ENCODE data around the gene SNX13.

Gene SNX13

DNA sequence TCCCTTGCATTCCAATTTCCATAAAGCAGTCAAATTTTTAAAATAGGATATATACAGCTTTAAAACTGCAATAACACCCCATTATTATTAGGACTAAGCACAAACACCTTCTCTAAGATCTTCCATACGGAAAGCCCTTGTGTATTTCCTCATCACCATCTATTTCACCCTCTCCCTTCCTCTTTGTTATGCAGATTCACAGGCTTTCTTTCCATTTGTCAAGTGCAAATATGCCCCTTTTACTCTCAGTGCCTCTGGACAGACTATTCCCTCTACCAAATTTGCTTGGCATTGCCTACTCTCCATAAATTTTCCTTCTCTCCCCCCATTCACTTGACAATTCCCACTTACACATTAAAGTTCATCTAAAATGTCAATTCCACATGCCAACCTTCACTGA lies 61.7 kb downstream of the SNX13 start:
- peaks cover 5 to 20% (median 7%) of the 10 kb centered on the region in 4 experiments for H3K36me3 ChIP-seq (ENCODE audit: control insufficient read depth in 4 of 4, insufficient read depth in 4 of 4, low read length in 3 of 4)
- WGBS (ENCODE audit: insufficient coverage): 100% methylated on average over 1 of the region's 1 CpG
- CTCF ChIA-PET: interaction anchor here (1.3 kb wide), 1 partner anchor 198 kb away, joined by 3 read pairs; no protein-coding TSS in a partner anchor

DNA sequence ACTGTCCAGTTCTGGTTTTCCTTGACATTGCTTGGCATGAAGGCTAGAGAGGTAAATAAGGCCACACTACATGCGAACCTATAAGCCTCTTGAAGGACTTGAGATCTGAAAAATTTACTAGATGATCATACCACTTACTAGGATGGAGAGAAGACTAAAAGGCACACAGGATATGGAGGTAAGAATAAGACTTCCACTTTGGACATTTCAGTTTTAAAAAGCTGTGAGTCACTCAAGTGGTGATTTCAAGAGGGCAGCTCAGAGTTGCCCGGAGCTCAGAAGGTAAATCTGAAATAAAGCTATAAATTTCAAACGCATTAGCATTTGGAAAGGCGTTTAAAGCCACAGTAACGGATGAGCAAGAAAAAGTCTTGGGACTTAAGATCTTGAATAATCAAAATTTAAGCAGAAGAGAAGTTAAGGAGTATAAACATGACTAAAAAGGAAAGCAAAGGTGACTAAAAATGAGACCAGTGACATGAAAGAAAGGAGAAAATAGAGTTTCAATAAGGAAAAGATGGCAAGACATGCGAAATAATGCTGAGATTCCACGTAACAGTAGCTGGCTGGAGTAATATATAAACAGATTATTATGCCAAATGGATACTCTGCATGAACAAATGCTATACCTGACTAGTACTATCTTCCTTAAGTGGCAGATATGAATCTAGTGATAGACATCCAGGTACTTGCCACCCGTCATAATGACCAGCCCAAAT lies 68.3 kb downstream of the SNX13 start:
- no peaks in the 10 kb centered on the region for H3K27me3 ChIP-seq (replicated peaks in 2 of 5; ENCODE audit: control insufficient read depth in 4 of 5, insufficient read depth in 5 of 5, low read length in 4 of 5)
- no peak overlapping the region for H3K4me3 ChIP-seq (ENCODE audit: control insufficient read depth in 1 of 7, extremely low read depth in 1 of 7, insufficient read depth in 4 of 7, low read depth in 2 of 7, low read length in 6 of 7)
- peaks cover 9 to 43% (median 15%) of the 10 kb centered on the region in 4 experiments for H3K36me3 ChIP-seq (ENCODE audit: control insufficient read depth in 4 of 4, insufficient read depth in 4 of 4, low read length in 3 of 4)
- H3K4me1 ChIP-seq (ENCODE audit: control extremely low read depth in 1 of 4, control insufficient read depth in 4 of 4, insufficient read depth in 4 of 4, low read length in 3 of 4): no peaks in the 10 kb centered on the region
- ChIA-PET CTCF (no interaction called here), POLR2A (no interaction called here)
- peaks cover 0 to 4% (median 0%) of the 10 kb centered on the region in 5 experiments for H3K9me3 ChIP-seq (ENCODE audit: control extremely low read depth in 1 of 5, control insufficient read depth in 4 of 5, insufficient read depth in 2 of 5, low read depth in 1 of 5, low read length in 4 of 5)
- no peak for DNase-seq
- WGBS (ENCODE audit: insufficient coverage): 95% methylated on average over 5 of the region's 8 CpGs
- H3K27ac ChIP-seq (ENCODE audit: insufficient read depth in 1 of 2, low read depth in 1 of 2, low read length in 2 of 2, poor library complexity in 1 of 2, severe bottlenecking in 2 of 2): no peak overlapping the region

More for the DNA sequence above, 61.7 kb downstream of the SNX13 start:
- H3K4me1 ChIP-seq (ENCODE audit: control extremely low read depth in 1 of 4, control insufficient read depth in 4 of 4, insufficient read depth in 4 of 4, low read length in 3 of 4): no peaks in the 10 kb centered on the region
- POLR2A ChIA-PET: no interaction called here
- DNase-seq: no peak
- H3K27ac ChIP-seq (ENCODE audit: insufficient read depth in 1 of 2, low read depth in 1 of 2, low read length in 2 of 2, poor library complexity in 1 of 2, severe bottlenecking in 2 of 2): no peak overlapping the region
- H3K9me3 ChIP-seq (ENCODE audit: control extremely low read depth in 1 of 5, control insufficient read depth in 4 of 5, insufficient read depth in 2 of 5, low read depth in 1 of 5, low read length in 4 of 5): no peaks in the 10 kb centered on the region
- no peaks in the 10 kb centered on the region for H3K27me3 ChIP-seq (replicated peaks in 2 of 5; ENCODE audit: control insufficient read depth in 4 of 5, insufficient read depth in 5 of 5, low read length in 4 of 5)
- H3K4me3 ChIP-seq (ENCODE audit: control insufficient read depth in 1 of 7, extremely low read depth in 1 of 7, insufficient read depth in 4 of 7, low read depth in 2 of 7, low read length in 6 of 7): no peak overlapping the region

DNA sequence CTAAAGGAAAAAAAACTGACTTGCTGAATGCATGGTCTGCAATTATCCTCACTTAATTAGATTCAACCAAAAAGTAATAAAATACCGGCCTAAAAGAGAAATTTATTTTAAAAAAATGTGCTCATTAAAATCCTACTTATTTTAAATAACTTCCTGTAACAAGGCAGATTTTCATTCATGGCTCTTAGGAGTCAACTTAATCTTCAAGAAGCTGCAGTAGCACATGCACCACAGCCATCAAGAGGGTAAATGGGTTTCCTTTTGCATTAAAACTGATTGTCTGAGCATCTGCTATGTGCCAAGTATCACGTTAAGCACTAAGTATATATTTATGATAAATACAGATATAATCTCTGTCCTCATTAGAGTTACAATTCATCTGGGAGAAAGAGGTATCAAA lies 69.9 kb downstream of the SNX13 start:
- Histone ChIP-seq H3K4me3 (ENCODE audit: control insufficient read depth in 1 of 7, extremely low read depth in 1 of 7, insufficient read depth in 4 of 7, low read depth in 2 of 7, low read length in 6 of 7) (no peak overlapping the region), H3K27me3 (replicated peaks in 2 of 5; ENCODE audit: control insufficient read depth in 4 of 5, insufficient read depth in 5 of 5, low read length in 4 of 5) (no peaks in the 10 kb centered on the region), H3K36me3 (ENCODE audit: control insufficient read depth in 4 of 4, insufficient read depth in 4 of 4, low read length in 3 of 4) (peaks cover 11 to 56% (median 15%) of the 10 kb centered on the region in 4 experiments), H3K4me1 (ENCODE audit: control extremely low read depth in 1 of 4, control insufficient read depth in 4 of 4, insufficient read depth in 4 of 4, low read length in 3 of 4) (no peaks in the 10 kb centered on the region), H3K9me3 (ENCODE audit: control extremely low read depth in 1 of 5, control insufficient read depth in 4 of 5, insufficient read depth in 2 of 5, low read depth in 1 of 5, low read length in 4 of 5) (peaks cover 0 to 13% (median 3%) of the 10 kb centered on the region in 5 experiments), H3K27ac (ENCODE audit: insufficient read depth in 1 of 2, low read depth in 1 of 2, low read length in 2 of 2, poor library complexity in 1 of 2, severe bottlenecking in 2 of 2) (no peak overlapping the region)
- DNase-seq: no peak
- POLR2A ChIA-PET: no interaction called here
- no CpG with 5 or more reads among the region's 2 CpGs for WGBS (ENCODE audit: insufficient coverage)
- CTCF ChIA-PET: no interaction called here

DNA sequence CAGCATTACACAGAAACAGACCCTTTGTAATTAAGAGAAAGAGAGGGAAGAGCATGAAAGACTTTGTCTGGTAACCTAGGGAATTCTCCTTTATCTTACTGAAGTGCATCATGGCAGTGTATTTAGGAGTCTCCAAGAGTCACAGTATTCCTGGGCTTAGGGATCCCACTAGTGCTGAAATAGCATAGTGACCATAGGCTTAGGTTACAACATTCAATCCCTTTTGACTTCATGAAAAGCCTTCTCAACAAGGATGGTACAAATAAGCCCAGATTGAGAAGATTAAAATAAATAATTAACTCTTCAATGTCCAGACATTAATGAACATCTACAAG lies 76.5 kb downstream of the SNX13 start:
- CTCF ChIA-PET: interaction anchor here (1.5 kb wide), 1 partner anchor 58 kb away, joined by 3 read pairs; no protein-coding TSS in a partner anchor
- peaks cover 0 to 11% (median 1%) of the 10 kb centered on the region in 4 experiments for H3K4me1 ChIP-seq (ENCODE audit: control extremely low read depth in 1 of 4, control insufficient read depth in 4 of 4, insufficient read depth in 4 of 4, low read length in 3 of 4)

GRCh38 chr7:17863095-17863808 lies 77.0 kb downstream of the SNX13 start:
- POLR2A ChIA-PET: no interaction called here
- Histone ChIP-seq H3K36me3 (ENCODE audit: control insufficient read depth in 4 of 4, insufficient read depth in 4 of 4, low read length in 3 of 4) (peaks cover 12 to 46% (median 16%) of the 10 kb centered on the region in 4 experiments), H3K4me3 (ENCODE audit: control insufficient read depth in 1 of 7, extremely low read depth in 1 of 7, insufficient read depth in 4 of 7, low read depth in 2 of 7, low read length in 6 of 7) (no peak overlapping the region), H3K4me1 (ENCODE audit: control extremely low read depth in 1 of 4, control insufficient read depth in 4 of 4, insufficient read depth in 4 of 4, low read length in 3 of 4) (peaks cover 0 to 11% (median 1%) of the 10 kb centered on the region in 4 experiments), H3K27me3 (replicated peaks in 2 of 5; ENCODE audit: control insufficient read depth in 4 of 5, insufficient read depth in 5 of 5, low read length in 4 of 5) (no peaks in the 10 kb centered on the region), H3K9me3 (ENCODE audit: control extremely low read depth in 1 of 5, control insufficient read depth in 4 of 5, insufficient read depth in 2 of 5, low read depth in 1 of 5, low read length in 4 of 5) (peaks cover 0 to 15% (median 3%) of the 10 kb centered on the region in 5 experiments), H3K27ac (ENCODE audit: insufficient read depth in 1 of 2, low read depth in 1 of 2, low read length in 2 of 2, poor library complexity in 1 of 2, severe bottlenecking in 2 of 2) (no peak overlapping the region)
- CTCF ChIA-PET: interaction anchor here (1.5 kb wide), 1 partner anchor 57 kb away, joined by 3 read pairs; no protein-coding TSS in a partner anchor
- WGBS (ENCODE audit: insufficient coverage): 90% methylated on average over 7 of the region's 7 CpGs
- DNase-seq: no peak

More for the DNA sequence above, 76.5 kb downstream of the SNX13 start:
- H3K27me3 ChIP-seq (replicated peaks in 2 of 5; ENCODE audit: control insufficient read depth in 4 of 5, insufficient read depth in 5 of 5, low read length in 4 of 5): no peaks in the 10 kb centered on the region
- H3K9me3 ChIP-seq (ENCODE audit: control extremely low read depth in 1 of 5, control insufficient read depth in 4 of 5, insufficient read depth in 2 of 5, low read depth in 1 of 5, low read length in 4 of 5): peaks cover 0 to 15% (median 3%) of the 10 kb centered on the region in 5 experiments
- no peak overlapping the region for H3K27ac ChIP-seq (ENCODE audit: insufficient read depth in 1 of 2, low read depth in 1 of 2, low read length in 2 of 2, poor library complexity in 1 of 2, severe bottlenecking in 2 of 2)
- H3K36me3 ChIP-seq (ENCODE audit: control insufficient read depth in 4 of 4, insufficient read depth in 4 of 4, low read length in 3 of 4): peaks cover 12 to 50% (median 16%) of the 10 kb centered on the region in 4 experiments
- no peak for DNase-seq
- H3K4me3 ChIP-seq (ENCODE audit: control insufficient read depth in 1 of 7, extremely low read depth in 1 of 7, insufficient read depth in 4 of 7, low read depth in 2 of 7, low read length in 6 of 7): no peak overlapping the region
- POLR2A ChIA-PET: no interaction called here

- peaks cover 0 to 7% (median 2%) of the 10 kb centered on the region in 4 experiments for H3K4me1 ChIP-seq (ENCODE audit: control extremely low read depth in 1 of 4, control insufficient read depth in 4 of 4, insufficient read depth in 4 of 4, low read length in 3 of 4)
- no peak for DNase-seq
- POLR2A ChIA-PET: no interaction called here
- H3K27me3 ChIP-seq (replicated peaks in 2 of 5; ENCODE audit: control insufficient read depth in 4 of 5, insufficient read depth in 5 of 5, low read length in 4 of 5): no peaks in the 10 kb centered on the region
- no peak overlapping the region for H3K4me3 ChIP-seq (ENCODE audit: control insufficient read depth in 1 of 7, extremely low read depth in 1 of 7, insufficient read depth in 4 of 7, low read depth in 2 of 7, low read length in 6 of 7)
- H3K36me3 ChIP-seq (ENCODE audit: control insufficient read depth in 4 of 4, insufficient read depth in 4 of 4, low read length in 3 of 4): peaks cover under 1 to 29% (median 9%) of the 10 kb centered on the region in 4 experiments
- no CpG with 5 or more reads among the region's 1 CpG for WGBS (ENCODE audit: insufficient coverage)
- no peak overlapping the region for H3K27ac ChIP-seq (ENCODE audit: insufficient read depth in 1 of 2, low read depth in 1 of 2, low read length in 2 of 2, poor library complexity in 1 of 2, severe bottlenecking in 2 of 2)
- CTCF ChIA-PET: interaction anchor here (0.5 kb wide), 1 partner anchor 171 kb away, joined by 3 read pairs; no protein-coding TSS in a partner anchor
- H3K9me3 ChIP-seq (ENCODE audit: control extremely low read depth in 1 of 5, control insufficient read depth in 4 of 5, insufficient read depth in 2 of 5, low read depth in 1 of 5, low read length in 4 of 5): peaks cover 0 to 12% (median 2%) of the 10 kb centered on the region in 5 experiments
These were observed 84.0 kb downstream of the SNX13 start for GRCh38 chr7:17856251-17856650.

GRCh38 chr7:17855202-17855601 lies 85.1 kb downstream of the SNX13 start:
- ChIA-PET CTCF (no interaction called here), POLR2A (no interaction called here)
- Histone ChIP-seq H3K36me3 (ENCODE audit: control insufficient read depth in 4 of 4, insufficient read depth in 4 of 4, low read length in 3 of 4) (peaks cover 2 to 26% (median 5%) of the 10 kb centered on the region in 4 experiments), H3K27ac (ENCODE audit: insufficient read depth in 1 of 2, low read depth in 1 of 2, low read length in 2 of 2, poor library complexity in 1 of 2, severe bottlenecking in 2 of 2) (no peak overlapping the region), H3K4me1 (ENCODE audit: control extremely low read depth in 1 of 4, control insufficient read depth in 4 of 4, insufficient read depth in 4 of 4, low read length in 3 of 4) (peaks cover 0 to 3% (median under 1%) of the 10 kb centered on the region in 4 experiments), H3K27me3 (replicated peaks in 2 of 5; ENCODE audit: control insufficient read depth in 4 of 5, insufficient read depth in 5 of 5, low read length in 4 of 5) (no peaks in the 10 kb centered on the region), H3K9me3 (ENCODE audit: control extremely low read depth in 1 of 5, control insufficient read depth in 4 of 5, insufficient read depth in 2 of 5, low read depth in 1 of 5, low read length in 4 of 5) (peaks cover 0 to 12% (median 2%) of the 10 kb centered on the region in 5 experiments), H3K4me3 (ENCODE audit: control insufficient read depth in 1 of 7, extremely low read depth in 1 of 7, insufficient read depth in 4 of 7, low read depth in 2 of 7, low read length in 6 of 7) (no peak overlapping the region)
- 100% methylated on average over 1 of the region's 1 CpG for WGBS (ENCODE audit: insufficient coverage)
- DNase-seq: no peak

Data from common myeloid progenitor, CD34-positive (primary cell).